ENCODE data around the gene ZSWIM5. TPM values are rescaled to one million over a fixed set of nuclear protein-coding genes. Genes with fewer than 3 reads are reported as not detected.
"Not testable (repeated sequence)": the region's sequence is repeated elsewhere in the genome, so short reads cannot be mapped to it uniquely, and the experiment has no call there.

ZSWIM5 gene
- total RNA-seq, 2 experiments from 2014 or later, result 0.50 TPM

- H3K36me3 Mint-ChIP-seq (ENCODE audit: low read depth), result no peaks in the 10 kb centered on the region
- no peak overlapping the region for H3K4me3 Mint-ChIP-seq
- DNase-seq, result no peak
- no peaks in the 10 kb centered on the region for H3K9me3 Mint-ChIP-seq (ENCODE audit: insufficient read depth)
- no peak for ATAC-seq
- H3K4me1 Mint-ChIP-seq (ENCODE audit: low read depth), result no peaks in the 10 kb centered on the region
- no peak overlapping the region for H3K27ac Mint-ChIP-seq
- ChIA-PET CTCF (no interaction called here), POLR2A (interaction anchor here (0.6 kb wide), 1 partner anchor 158 kb away, joined by 5 read pairs; no protein-coding TSS in a partner anchor)
- peaks cover 16% of the 10 kb centered on the region for H3K27me3 Mint-ChIP-seq (ENCODE audit: low read depth)
These were observed 8.2 kb downstream of the ZSWIM5 start for GRCh38 chr1:45198185-45198584.

DNA sequence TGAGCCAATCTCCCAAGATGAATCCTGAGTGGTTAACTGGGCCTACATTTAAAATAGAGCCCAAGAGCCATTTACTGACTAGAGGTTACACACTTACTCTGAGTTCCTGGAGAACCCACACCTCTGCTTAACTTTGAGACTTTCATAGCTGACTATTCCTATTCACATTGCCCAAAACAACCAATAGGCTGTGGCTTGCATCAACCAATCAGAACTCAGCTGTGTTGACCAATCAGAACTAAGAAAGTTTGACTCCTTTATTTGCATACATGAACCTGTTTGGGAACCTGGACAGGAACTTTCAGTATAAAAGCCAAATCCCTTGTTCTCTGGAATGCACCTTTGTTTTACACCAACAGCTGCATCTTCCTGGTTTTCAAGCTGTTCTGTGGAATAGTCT, 9.5 kb downstream of the ZSWIM5 start:
- Mint-ChIP-seq H3K36me3 (ENCODE audit: low read depth) (no peaks in the 10 kb centered on the region), H3K4me1 (ENCODE audit: low read depth) (no peaks in the 10 kb centered on the region), H3K9me3 (ENCODE audit: insufficient read depth) (no peaks in the 10 kb centered on the region), H3K27me3 (ENCODE audit: low read depth) (peaks cover 20% of the 10 kb centered on the region), H3K27ac (no peak overlapping the region), H3K4me3 (no peak overlapping the region)
- DNase-seq (no peak), ATAC-seq (no peak)
- CTCF ChIA-PET, result no interaction called here
- POLR2A ChIA-PET, result no interaction called here

- peaks cover 4% of the 10 kb centered on the region for H3K27me3 Mint-ChIP-seq (ENCODE audit: low read depth)
- no peak for ATAC-seq
- CTCF ChIA-PET, result interaction anchor here (1.0 to 1.2 kb wide), 2 partner anchors 173 to 177 kb away, joined by 3 read pairs; no protein-coding TSS in a partner anchor
- H3K4me1 Mint-ChIP-seq (ENCODE audit: low read depth), result no peaks in the 10 kb centered on the region
- no peak overlapping the region for H3K27ac Mint-ChIP-seq
- no peak overlapping the region for H3K4me3 Mint-ChIP-seq
- POLR2A ChIA-PET, result no interaction called here
- no peak for DNase-seq
- H3K36me3 Mint-ChIP-seq (ENCODE audit: low read depth), result no peaks in the 10 kb centered on the region
- no peaks in the 10 kb centered on the region for H3K9me3 Mint-ChIP-seq (ENCODE audit: insufficient read depth)
These were observed 15.0 kb downstream of the ZSWIM5 start for GRCh38 chr1:45191418-45191783.

DNA sequence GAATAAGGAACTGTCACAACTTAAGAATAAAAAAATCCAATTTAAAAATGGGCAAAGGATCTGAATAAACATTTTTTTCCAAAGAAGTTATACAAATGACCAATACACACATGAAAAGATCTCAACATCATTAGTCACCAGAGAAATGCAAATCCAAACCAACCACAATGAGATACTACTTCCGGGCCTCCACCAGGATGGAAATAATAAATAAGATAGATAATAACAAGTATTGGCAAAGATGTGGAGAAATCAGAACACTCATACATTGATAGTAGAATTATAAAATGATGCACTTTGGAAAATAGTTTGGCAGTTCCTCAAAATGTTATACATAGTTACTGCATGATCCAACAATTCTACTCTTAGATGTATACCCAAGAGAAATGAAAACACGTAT, 18.7 kb downstream of the ZSWIM5 start:
- DNase-seq (no peak), ATAC-seq (no peak)
- no peak overlapping the region for H3K4me3 Mint-ChIP-seq
- no peaks in the 10 kb centered on the region for H3K4me1 Mint-ChIP-seq (ENCODE audit: low read depth)
- no peaks in the 10 kb centered on the region for H3K9me3 Mint-ChIP-seq (ENCODE audit: insufficient read depth)
- H3K27ac Mint-ChIP-seq, result no peak overlapping the region
- peaks cover 4% of the 10 kb centered on the region for H3K27me3 Mint-ChIP-seq (ENCODE audit: low read depth)
- ChIA-PET POLR2A (no interaction called here), CTCF (no interaction called here)
- H3K36me3 Mint-ChIP-seq (ENCODE audit: low read depth), result no peaks in the 10 kb centered on the region

DNA sequence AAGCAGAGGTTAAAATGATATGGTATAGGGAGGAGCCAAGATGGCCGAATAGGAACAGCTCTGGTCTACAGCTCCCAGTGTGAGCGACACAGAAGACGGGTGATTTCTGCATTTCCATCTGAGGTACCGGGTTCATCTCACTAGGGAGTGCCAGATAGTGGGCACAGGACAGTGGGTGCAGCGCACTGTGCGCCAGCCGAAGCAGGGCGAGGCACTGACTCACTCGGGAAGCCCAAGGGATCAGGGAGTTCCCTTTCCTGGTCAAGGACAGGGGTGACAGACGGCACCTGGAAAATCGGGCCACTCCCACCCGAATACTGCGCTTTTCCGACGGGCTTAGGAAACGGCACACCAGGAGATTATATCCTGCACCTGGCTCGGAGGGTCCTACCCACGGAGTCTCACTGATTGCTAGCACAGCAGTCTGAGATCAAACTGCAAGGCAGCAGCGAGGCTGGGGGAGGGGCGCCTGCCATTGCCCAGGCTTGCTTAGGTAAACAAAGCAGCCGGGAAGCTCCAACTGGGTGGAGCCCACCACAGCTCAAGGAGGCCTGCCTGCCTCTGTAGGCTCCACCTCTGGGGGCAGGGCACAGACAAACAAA, 26.4 kb downstream of the ZSWIM5 start:
- H3K4me3 Mint-ChIP-seq; H3K27me3 Mint-ChIP-seq (ENCODE audit: low read depth); H3K36me3 Mint-ChIP-seq (ENCODE audit: low read depth); H3K27ac Mint-ChIP-seq; ATAC-seq; POLR2A ChIA-PET; DNase-seq; H3K9me3 Mint-ChIP-seq (ENCODE audit: insufficient read depth); CTCF ChIA-PET; H3K4me1 Mint-ChIP-seq (ENCODE audit: low read depth): not testable (repeated sequence)

DNA sequence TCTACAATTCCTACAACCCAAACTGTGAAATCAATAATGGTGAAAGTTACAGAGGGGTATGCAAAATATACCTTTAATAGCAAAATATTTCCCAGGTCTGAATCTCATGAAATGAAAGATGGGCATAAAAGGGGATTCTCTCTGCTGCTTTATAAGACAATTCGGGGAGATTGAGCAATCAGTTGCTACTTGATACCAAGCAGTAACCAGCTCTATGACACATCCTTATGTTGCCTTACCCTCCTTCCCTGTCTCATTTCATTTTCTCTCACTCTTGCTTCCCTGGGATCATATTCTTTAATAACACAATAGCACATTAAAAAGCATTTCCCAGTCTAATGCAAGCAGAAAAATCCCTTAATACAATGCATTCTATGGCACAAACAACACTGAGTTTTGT, 29.0 kb downstream of the ZSWIM5 start:
- Mint-ChIP-seq H3K27me3 (ENCODE audit: low read depth) (no peaks in the 10 kb centered on the region), H3K4me3 (no peak overlapping the region), H3K27ac (no peak overlapping the region), H3K36me3 (ENCODE audit: low read depth) (no peaks in the 10 kb centered on the region), H3K4me1 (ENCODE audit: low read depth) (no peaks in the 10 kb centered on the region), H3K9me3 (ENCODE audit: insufficient read depth) (peaks cover 6% of the 10 kb centered on the region)
- ATAC-seq, result no peak
- ChIA-PET CTCF (no interaction called here), POLR2A (no interaction called here)
- DNase-seq, result no peak

DNA sequence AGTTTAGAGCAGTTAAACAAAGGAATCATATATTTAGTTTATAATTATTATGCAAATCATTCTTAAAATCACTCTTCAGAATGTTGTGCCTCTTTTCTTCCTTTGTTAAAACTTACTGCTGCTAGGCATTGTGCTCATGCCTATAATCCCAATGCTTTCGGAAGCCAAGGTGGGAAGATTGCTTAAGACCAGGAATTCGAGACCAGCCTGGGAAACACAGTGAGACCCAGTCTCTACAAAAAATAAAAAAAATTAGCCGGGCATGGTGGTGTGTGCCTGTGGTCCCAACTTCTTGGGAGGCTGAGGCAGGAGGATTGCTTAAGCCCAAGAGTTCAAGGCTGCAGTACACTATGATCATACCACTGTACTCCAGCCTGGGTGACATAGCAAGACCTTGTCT, 33.6 kb downstream of the ZSWIM5 start:
- DNase-seq (no peak), ATAC-seq (no peak)
- H3K4me3 Mint-ChIP-seq, result no peak overlapping the region
- H3K27me3 Mint-ChIP-seq (ENCODE audit: low read depth), result peaks cover 2% of the 10 kb centered on the region
- H3K9me3 Mint-ChIP-seq (ENCODE audit: insufficient read depth), result no peaks in the 10 kb centered on the region
- CTCF ChIA-PET, result no interaction called here
- H3K36me3 Mint-ChIP-seq (ENCODE audit: low read depth), result no peaks in the 10 kb centered on the region
- no peak overlapping the region for H3K27ac Mint-ChIP-seq
- no peaks in the 10 kb centered on the region for H3K4me1 Mint-ChIP-seq (ENCODE audit: low read depth)
- POLR2A ChIA-PET, result no interaction called here

- H3K9me3 Mint-ChIP-seq (ENCODE audit: insufficient read depth), result no peaks in the 10 kb centered on the region
- no peak overlapping the region for H3K27ac Mint-ChIP-seq
- no peaks in the 10 kb centered on the region for H3K36me3 Mint-ChIP-seq (ENCODE audit: low read depth)
- H3K4me1 Mint-ChIP-seq (ENCODE audit: low read depth), result no peaks in the 10 kb centered on the region
- ATAC-seq (no peak), DNase-seq (no peak)
- H3K27me3 Mint-ChIP-seq (ENCODE audit: low read depth), result peaks cover 2% of the 10 kb centered on the region
- CTCF ChIA-PET, result no interaction called here
- POLR2A ChIA-PET, result no interaction called here
- no peak overlapping the region for H3K4me3 Mint-ChIP-seq
These were observed 34.4 kb downstream of the ZSWIM5 start for GRCh38 chr1:45172005-45172404.

- ATAC-seq, result no peak
- POLR2A ChIA-PET, result no interaction called here
These were observed 34.8 kb downstream of the ZSWIM5 start for GRCh38 chr1:45171575-45171974.

GRCh38 chr1:45170151-45170742, 36.2 kb downstream of the ZSWIM5 start:
- peaks cover 2% of the 10 kb centered on the region for H3K27me3 Mint-ChIP-seq (ENCODE audit: low read depth)
- DNase-seq, result no peak
- H3K4me3 Mint-ChIP-seq, result no peak overlapping the region
- ChIA-PET POLR2A (no interaction called here), CTCF (no interaction called here)
- no peaks in the 10 kb centered on the region for H3K9me3 Mint-ChIP-seq (ENCODE audit: insufficient read depth)
- H3K4me1 Mint-ChIP-seq (ENCODE audit: low read depth), result no peaks in the 10 kb centered on the region
- H3K36me3 Mint-ChIP-seq (ENCODE audit: low read depth), result no peaks in the 10 kb centered on the region
- no peak for ATAC-seq
- H3K27ac Mint-ChIP-seq, result no peak overlapping the region

More at GRCh38 chr1:45171575-45171974, 34.8 kb downstream of the ZSWIM5 start:
- no peaks in the 10 kb centered on the region for H3K4me1 Mint-ChIP-seq (ENCODE audit: low read depth)
- no peak overlapping the region for H3K4me3 Mint-ChIP-seq
- no peak overlapping the region for H3K27ac Mint-ChIP-seq
- peaks cover 2% of the 10 kb centered on the region for H3K27me3 Mint-ChIP-seq (ENCODE audit: low read depth)
- H3K9me3 Mint-ChIP-seq (ENCODE audit: insufficient read depth), result no peaks in the 10 kb centered on the region
- DNase-seq, result no peak
- no peaks in the 10 kb centered on the region for H3K36me3 Mint-ChIP-seq (ENCODE audit: low read depth)
- CTCF ChIA-PET, result no interaction called here

DNA sequence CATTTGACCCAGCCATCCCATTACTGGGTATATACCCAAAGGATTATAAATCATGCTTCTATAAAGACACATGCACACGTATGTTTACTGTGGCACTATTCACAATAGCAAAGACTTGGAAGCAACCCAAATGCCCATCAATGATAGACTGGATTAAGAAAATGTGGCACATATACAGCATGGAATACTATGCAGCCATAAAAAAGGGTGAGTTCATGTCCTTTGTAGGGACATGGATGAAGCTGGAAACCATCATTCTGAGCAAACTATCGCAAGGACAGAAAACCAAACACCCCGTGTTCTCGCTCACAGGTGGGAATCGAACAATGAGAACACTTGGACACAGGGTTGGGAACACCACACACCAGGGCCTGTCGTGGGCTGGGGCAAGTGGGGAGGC, 38.5 kb downstream of the ZSWIM5 start:
- CTCF ChIA-PET; ATAC-seq; H3K27me3 Mint-ChIP-seq (ENCODE audit: low read depth); H3K4me1 Mint-ChIP-seq (ENCODE audit: low read depth); H3K27ac Mint-ChIP-seq; DNase-seq; H3K4me3 Mint-ChIP-seq; POLR2A ChIA-PET; H3K9me3 Mint-ChIP-seq (ENCODE audit: insufficient read depth); H3K36me3 Mint-ChIP-seq (ENCODE audit: low read depth): not testable (repeated sequence)

DNA sequence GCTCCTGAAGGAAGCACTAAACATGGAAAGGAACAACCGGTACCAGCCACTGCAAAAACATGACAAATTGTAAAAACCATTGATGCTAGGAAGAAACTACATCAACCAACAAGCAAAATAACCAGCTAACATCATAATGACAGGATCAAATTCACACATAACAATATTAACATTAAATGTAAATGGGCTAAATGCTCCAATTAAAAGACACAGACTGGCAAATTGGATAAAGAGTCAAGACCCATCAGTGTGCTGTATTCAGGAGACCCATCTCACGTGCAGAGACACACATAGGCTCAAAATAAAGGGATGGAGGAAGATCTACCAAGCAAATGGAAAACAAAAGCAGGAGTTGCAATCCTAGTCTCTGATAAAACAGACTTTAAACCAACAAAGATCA, 42.1 kb downstream of the ZSWIM5 start:
- ATAC-seq; CTCF ChIA-PET; H3K27me3 Mint-ChIP-seq (ENCODE audit: low read depth); H3K36me3 Mint-ChIP-seq (ENCODE audit: low read depth); DNase-seq; H3K4me3 Mint-ChIP-seq; H3K4me1 Mint-ChIP-seq (ENCODE audit: low read depth); H3K9me3 Mint-ChIP-seq (ENCODE audit: insufficient read depth); POLR2A ChIA-PET; H3K27ac Mint-ChIP-seq: not testable (repeated sequence)

DNA sequence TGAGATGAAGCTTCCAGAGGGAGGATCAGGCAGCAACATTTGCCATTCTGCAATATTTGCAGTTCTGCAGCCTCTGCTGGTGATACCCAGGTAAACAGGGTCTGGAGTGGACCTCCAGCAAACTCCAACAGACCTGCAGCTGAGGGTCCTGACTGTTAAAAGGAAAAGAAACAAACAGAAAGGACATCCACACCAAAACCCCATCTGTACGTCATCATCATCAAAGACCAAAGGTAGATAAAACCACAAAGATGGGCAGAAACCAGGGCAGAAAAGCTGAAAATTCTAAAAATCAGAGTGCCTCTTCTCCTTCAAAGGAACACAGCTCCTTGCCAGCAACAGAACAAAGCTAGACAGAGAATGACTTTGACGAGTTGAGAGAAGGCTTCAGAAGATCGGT, 43.3 kb downstream of the ZSWIM5 start:
- H3K36me3 Mint-ChIP-seq (ENCODE audit: low read depth); DNase-seq; H3K4me1 Mint-ChIP-seq (ENCODE audit: low read depth); H3K4me3 Mint-ChIP-seq; H3K9me3 Mint-ChIP-seq (ENCODE audit: insufficient read depth); ATAC-seq; H3K27ac Mint-ChIP-seq; POLR2A ChIA-PET; H3K27me3 Mint-ChIP-seq (ENCODE audit: low read depth): not testable (repeated sequence)
- CTCF ChIA-PET, result interaction anchor here (0.6 kb wide), 1 partner anchor 294 kb away, joined by 3 read pairs; no protein-coding TSS in a partner anchor

All from activated CD8-positive, alpha-beta T cell treated with anti-CD3 and anti-CD28 coated beads, Interleukin-2, amount 10 ng/mL, durations not matched to agents 7 days and 5 days (primary cell).